ENCODE data around the gene GNB2. TPM values are rescaled to one million over a fixed set of nuclear protein-coding genes. Genes with fewer than 3 reads are reported as not detected.
"Not testable (repeated sequence)": the region's sequence is repeated elsewhere in the genome, so short reads cannot be mapped to it uniquely, and the experiment has no call there.

Gene GNB2
- total RNA-seq, 1 donor from 2014 or later = 243 TPM

DNA sequence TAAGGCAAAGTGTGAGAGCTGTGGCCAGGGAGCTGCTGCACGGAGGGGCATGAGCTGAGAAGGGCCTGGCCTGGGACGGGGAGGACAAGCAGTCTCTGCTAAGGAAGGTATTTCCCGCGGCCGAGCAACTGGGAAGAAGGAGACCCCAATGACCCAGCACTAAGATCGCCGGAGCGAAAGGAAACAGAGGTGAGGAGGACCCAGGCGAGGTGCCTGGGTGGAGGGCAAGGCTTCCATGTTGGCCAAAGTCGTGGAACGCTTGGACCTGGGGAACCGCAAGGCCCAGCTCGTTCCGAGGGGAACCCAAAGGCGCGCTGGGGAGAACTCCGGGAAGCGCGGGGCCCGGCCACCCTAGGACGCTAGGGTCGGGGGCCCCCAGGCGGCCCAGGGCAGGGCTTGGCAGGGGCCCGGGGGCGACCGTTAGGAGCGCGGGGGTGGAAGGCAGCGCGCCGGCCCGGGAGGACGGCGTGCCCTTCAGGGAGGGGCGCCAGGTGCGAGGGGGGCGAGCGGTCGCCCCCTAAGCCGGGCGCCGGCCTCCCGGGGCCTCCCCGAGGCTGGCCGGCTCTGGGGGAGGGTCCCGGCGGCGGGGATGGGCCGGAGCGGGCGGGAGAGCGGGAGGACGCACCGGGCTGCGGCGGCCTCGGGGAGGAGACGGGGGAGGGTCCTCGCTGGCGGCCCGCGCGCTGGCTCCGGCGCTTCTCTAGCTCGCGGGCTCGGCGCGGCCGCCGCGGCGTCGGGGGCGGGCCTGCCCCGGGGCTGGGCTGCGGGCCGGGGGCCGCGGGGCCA lies 20.0 kb downstream of the GNB2 start:
- intact Hi-C loops (cut with micrococcal nuclease) = loop anchor here (1.0 to 5.0 kb wide), 4 partner anchors 12 to 159 kb away; partner anchors contain the start of genes FBXO24, LRCH4 and SLC12A9

DNA sequence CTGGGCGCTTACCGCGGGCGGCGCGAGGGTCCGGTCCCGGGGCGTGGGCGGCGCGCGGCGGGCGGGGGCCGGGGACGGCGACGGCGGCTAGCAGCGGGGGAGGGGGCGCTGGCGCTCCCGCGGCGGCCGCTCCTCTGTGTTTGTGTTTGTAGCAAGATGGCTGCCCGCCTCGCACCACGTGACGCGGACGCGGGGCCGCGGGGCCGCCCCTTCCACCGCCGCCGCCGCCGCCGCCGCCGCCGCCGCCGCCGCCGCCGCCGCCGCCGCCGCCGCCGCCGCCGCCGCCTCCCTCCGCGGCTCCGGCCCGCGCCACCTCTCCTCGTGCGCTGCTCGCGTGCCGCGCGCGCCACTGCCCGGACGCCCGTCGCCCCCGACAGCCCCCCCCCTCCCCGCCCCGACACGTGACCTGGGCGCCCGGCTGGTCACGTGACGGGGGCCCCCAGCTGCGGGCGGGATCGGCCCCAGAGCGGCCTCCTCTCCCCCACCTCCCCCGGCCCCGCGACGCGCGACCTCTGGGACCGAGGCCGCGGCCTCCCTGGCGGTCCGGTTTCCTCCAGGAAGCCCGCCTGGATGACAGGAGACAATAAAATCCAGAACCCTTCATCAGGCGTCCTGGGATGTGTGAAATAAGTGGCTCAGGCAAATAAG lies 20.7 kb downstream of the GNB2 start, which contains the start of gene GIGYF1:
Gene GIGYF1 (minus strand): TSS at position 153 of the 648 bp plus-strand sequence. CDS start 6,012 bp downstream, outside the sequence.
- intact Hi-C loops (cut with micrococcal nuclease) = loop anchor here (1.0 to 5.0 kb wide), 4 partner anchors 11 to 158 kb away; partner anchors contain the start of genes FBXO24, LRCH4 and SLC12A9

DNA sequence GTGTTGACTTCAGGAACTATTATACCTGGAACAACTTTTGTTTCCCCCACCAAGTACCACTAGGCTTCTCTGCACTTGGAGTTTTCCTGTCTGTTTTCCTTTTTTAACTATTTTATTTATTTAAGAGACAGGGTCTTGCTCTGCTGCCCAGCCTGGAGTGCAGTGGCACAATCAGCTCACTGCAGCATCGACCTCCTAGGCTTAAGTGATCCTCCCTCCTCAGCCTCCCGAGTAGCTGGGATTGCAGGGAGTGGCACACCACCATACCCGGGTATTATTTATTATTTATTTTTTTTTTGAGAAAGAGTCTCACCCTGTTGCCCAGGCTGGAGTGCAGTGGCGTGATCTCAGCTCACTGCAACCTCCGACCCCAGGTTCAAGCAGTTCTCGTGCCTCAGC lies 22.6 kb downstream of the GNB2 start:
- intact Hi-C loops (cut with micrococcal nuclease) = no loop called here

DNA sequence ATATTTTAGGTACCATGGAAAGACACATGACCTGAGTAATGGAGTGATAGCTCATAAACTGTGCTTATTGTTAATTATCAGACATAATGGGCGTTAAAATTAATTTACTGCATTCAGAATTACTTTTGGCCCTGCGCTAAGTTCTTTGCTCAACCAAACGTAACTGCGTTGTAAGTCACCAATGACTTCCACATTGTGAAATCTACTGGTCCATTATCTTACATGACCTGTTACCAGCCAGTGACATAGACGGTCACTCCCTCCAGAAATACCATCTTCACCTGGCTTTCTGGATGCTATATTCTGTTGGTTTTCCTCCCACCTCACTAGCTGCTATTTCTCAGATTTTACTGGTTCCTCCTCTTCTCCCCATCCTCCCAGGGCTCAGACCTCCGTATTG lies 25.5 kb downstream of the GNB2 start:
- intact Hi-C loops (cut with micrococcal nuclease) = no loop called here

DNA sequence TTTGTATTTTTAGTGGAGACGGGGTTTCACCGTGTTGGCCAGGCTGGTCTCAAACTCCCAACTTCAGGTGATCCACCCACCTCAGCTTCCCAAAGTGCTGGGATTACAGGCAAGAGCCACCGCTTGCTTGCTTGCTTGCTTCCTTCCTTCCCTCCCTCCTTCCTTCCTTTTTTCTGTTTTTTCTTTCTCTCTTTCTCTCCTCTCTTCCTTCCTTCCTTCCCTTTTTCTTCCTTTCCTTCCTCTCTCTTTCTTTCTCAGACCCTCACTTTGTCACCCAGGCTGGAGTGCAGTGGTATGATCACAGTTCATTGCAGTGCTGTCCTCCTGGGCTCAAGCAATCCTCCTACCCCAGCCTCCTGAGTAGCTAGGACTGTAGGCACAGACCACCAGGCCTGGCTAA lies 27.5 kb downstream of the GNB2 start:
- intact Hi-C loops (cut with micrococcal nuclease) = not testable (repeated sequence)

DNA sequence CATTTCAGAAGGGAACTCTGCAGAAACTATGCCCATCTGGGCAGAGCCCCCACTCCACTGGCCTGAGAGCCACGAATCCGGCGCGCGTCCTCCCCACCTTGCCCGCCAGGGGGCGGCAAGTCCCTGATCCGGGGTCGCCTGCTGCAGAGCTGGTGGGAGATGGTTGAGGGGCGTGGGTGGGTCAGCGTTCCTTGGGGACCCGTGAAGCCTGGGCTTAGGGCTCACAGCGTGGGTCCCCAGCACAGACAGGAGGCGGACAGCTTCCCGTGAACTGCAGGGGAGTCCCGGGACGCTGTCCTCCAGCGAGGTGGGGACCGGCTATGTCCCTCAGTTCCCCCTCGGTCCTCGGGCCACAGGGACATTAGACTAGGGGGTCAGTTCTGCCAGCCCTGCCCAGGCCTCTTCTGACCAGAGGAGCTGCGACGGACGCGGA lies 31.8 kb downstream of the GNB2 start:
- intact Hi-C loops (cut with micrococcal nuclease) = loop anchor here (1.0 to 5.0 kb wide), 7 partner anchors 11 to 228 kb away; partner anchors contain the start of genes GIGYF1, GNB2, MOSPD3 and SLC12A9

DNA sequence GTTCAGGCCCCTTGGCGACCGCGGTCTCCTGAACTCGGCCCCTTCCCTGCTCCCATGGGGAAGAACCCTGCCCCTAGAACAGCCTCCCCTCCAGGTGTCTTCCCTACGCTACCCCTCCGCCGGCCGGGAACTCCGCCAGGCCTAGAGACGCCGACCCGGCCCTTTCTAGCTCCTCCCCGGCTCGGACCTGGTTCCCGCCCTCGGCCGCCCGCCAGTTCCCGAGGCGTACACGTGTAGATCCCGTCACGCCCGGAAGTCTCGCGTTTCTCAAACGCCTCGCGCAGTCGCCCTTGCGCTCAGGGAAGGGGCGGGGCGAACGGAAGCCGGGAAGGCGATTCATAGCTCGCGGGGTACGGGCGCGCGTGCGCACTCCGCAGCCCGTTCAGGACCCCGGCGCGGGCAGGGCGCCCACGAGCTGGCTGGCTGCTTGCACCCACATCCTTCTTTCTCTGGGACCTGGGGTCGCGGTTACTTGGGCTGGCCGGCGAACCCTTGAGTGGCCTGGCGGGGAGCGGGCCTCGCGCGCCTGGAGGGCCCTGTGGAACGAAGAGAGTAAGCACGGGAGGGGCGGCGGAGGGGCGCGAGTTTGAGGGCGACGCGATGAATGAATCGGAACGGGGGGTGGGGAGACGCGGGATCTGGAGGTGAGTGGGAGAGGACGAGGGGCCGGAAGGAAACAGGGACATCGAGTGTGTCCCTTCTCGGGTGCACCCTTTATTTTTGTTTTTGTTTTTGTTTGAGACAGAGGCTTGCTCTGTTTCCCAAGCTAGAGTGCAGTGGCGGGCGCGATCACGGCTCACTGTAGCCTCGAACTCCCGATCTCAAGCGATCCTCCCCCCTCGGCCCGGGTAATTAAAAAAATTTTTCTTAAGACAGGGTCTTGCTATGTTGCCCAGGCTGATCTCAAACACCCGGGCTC lies 32.5 kb downstream of the GNB2 start, which contains the start of gene POP7:
Gene POP7 (plus strand): TSS at position 369 of the 919 bp plus-strand sequence. CDS start 710 bp downstream, outside the sequence.
- intact Hi-C loops (cut with micrococcal nuclease) = loop anchor here (1.0 to 5.0 kb wide), 7 partner anchors 12 to 229 kb away; partner anchors contain the start of genes GIGYF1, GNB2, MOSPD3 and SLC12A9

DNA sequence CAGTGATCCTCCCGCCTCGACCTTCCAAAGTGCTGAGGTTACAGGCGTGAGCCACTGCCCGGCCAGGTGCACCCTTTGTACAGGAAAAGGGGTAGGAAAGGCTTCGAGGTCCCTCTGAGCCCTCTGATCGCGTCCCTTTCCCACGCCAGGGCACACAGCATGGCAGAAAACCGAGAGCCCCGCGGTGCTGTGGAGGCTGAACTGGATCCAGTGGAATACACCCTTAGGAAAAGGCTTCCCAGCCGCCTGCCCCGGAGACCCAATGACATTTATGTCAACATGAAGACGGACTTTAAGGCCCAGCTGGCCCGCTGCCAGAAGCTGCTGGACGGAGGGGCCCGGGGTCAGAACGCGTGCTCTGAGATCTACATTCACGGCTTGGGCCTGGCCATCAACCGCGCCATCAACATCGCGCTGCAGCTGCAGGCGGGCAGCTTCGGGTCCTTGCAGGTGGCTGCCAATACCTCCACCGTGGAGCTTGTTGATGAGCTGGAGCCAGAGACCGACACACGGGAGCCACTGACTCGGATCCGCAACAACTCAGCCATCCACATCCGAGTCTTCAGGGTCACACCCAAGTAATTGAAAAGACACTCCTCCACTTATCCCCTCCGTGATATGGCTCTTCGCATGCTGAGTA lies 33.3 kb downstream of the GNB2 start:
- intact Hi-C loops (cut with micrococcal nuclease) = loop anchor here (5.0 kb wide), 2 partner anchors 171 to 229 kb away; partner anchors contain the start of genes SRRT and TSC22D4

DNA sequence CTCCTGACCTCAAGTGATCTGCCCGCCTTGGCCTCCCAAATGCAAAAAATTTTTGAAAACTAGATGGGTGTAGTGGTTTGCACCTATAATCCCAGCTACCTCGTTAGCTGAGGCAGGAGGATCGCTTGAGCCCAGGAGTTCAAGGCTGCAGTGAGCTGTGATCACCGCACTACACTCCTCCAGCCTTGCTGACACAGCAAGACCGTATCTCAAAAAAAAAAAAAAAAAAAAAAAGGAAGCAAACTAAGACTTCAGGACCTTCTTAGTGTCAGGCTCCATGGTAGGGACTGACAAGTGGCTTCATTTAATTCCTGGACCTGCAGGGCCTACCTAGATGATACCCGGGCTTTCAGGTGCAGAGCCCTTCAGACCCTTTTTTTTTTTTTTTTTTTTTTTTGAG lies 34.9 kb downstream of the GNB2 start:
- intact Hi-C loops (cut with micrococcal nuclease) = loop anchor here (5.0 kb wide), 2 partner anchors 169 to 231 kb away; partner anchors contain the start of genes SRRT and TSC22D4

DNA sequence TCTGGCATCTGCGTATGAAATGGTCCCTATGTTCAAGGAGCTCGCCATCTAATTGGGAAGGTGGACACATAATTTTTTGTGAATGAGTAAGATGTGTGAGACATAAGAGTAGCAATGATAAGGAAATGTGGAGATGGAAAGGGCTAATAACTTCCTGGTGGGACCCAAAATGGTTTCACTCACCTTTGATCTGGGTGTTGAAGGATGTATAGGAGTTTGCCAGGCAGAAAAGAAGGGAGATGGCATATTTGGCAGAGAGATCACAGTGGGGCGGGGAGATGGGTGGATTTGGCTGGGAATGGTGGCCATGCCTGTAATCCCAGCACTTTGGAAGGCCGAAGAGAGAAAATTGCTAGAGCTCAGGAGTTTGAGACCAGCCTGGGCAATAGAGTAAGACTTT lies 36.9 kb downstream of the GNB2 start:
- intact Hi-C loops (cut with micrococcal nuclease) = no loop called here

DNA sequence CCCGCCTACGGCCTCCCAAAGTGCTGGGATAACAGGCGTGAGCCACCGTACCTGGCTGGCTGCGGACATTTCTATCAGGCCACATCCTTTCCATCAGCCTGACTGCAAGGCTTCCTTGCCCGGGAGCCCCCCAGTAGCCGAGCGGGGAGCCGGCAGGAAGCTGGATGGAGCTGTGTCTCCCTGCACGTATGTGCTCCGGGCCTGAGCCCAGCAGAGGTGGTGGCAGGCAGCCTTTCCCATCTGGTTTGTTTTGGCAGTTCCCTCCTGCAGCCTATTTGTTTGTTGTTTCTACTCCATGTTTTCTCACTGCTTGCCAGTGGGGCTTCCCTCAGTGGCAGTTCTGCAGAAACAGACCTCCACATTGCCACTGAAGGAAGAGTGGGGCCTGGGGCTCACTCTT lies 37.8 kb downstream of the GNB2 start:
- intact Hi-C loops (cut with micrococcal nuclease) = no loop called here

DNA sequence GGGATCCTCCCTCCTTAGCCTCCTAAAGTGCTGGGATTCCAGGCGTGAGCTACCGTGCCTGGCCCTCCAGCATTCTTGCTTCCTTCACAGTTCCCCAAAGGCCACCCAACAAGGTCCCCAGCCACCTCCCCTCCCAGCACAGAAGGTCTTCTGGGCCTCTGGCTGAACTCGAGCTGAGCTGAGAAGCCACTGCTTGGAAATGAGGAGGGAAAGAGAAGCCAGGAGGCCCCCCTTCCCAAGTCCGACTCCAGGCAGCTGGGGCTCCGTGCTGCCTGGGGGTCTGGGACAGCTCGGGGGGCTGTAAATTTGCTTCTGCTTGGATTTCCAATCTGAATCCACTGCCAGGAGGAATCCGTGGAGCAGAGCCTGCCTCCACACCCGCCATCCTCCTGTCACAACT lies 41.2 kb downstream of the GNB2 start:
- intact Hi-C loops (cut with micrococcal nuclease) = no loop called here

DNA sequence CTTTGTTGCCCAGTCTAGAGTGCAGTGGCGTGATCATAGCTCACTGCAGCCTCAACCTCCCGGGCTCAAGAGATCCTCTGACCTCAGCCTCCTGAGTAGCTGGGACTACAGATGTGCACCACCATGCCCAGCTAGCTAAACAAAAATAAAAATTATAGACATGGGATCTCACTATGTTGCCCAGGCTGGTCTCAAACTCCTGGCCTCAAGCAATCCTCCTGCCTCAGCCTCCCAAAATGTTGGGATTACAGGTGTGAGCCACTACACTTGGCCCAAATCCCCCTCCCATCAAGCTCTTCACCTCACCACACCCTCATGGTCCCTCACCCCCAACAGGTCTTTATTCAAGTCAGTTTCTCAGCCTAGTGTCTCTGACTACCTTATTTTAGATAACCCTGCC lies 43.5 kb downstream of the GNB2 start:
- intact Hi-C loops (cut with micrococcal nuclease) = not testable (repeated sequence)

DNA sequence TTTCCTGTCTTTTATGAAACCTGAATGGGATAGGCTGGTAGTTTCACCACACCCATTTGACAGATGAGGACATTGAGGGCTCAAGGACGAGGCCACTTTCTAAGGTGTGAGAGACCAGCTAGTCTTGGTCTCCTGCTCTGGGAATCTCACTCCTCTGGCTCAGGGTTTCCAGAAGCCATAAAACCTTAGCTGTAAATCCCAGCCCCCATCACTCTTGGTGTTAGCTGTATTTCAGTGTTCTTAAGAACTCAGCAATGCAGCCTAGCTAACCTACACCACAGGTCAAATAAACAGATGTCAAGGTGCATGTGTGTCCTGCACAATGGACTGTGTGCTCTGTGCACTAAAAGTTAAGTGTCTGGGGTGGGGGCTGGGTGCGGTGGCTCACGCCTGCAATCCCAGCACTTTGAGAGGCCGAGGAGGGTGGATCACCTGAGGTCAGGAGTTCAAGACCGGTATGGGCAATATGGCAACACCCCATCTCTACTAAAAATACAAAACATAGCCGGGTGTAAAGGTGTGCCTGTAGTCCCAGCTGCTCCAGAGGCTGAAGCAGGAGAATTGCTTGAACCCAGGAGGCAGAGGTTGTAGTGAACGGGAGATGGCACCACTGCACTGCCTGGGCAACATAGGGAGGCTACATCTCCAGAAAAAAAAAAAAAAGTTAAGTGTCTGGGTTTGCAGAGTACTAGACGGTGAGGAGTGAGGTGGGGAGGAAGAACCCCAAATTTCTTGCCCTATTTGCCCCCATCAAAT lies 46.2 kb downstream of the GNB2 start:
- intact Hi-C loops (cut with micrococcal nuclease) = no loop called here

DNA sequence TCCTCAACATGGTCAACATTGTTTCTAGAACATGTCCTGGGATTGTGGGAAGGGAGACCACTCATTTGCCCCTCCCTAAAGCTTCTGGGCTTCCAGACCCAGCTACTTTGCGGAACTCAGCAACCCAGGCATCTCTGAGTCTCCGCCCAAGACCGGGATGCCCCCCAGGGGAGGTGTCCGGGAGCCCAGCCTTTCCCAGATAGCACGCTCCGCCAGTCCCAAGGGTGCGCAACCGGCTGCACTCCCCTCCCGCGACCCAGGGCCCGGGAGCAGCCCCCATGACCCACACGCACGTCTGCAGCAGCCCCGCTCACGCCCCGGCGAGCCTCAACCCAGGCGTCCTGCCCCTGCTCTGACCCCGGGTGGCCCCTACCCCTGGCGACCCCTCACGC lies 46.7 kb downstream of the GNB2 start, which contains the start of gene EPO:
Gene EPO (plus strand): TSS at position 190 of the 392 bp plus-strand sequence. CDS start 513 bp downstream, outside the sequence.
- intact Hi-C loops (cut with micrococcal nuclease) = no loop called here

DNA sequence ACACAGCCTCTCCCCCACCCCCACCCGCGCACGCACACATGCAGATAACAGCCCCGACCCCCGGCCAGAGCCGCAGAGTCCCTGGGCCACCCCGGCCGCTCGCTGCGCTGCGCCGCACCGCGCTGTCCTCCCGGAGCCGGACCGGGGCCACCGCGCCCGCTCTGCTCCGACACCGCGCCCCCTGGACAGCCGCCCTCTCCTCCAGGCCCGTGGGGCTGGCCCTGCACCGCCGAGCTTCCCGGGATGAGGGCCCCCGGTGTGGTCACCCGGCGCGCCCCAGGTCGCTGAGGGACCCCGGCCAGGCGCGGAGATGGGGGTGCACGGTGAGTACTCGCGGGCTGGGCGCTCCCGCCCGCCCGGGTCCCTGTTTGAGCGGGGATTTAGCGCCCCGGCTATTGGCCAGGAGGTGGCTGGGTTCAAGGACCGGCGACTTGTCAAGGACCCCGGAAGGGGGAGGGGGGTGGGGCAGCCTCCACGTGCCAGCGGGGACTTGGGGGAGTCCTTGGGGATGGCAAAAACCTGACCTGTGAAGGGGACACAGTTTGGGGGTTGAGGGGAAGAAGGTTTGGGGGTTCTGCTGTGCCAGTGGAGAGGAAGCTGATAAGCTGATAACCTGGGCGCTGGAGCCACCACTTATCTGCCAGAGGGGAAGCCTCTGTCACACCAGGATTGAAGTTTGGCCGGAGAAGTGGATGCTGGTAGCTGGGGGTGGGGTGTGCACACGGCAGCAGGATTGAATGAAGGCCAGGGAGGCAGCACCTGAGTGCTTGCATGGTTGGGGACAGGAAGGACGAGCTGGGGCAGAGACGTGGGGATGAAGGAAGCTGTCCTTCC lies 47.3 kb downstream of the GNB2 start:
- intact Hi-C loops (cut with micrococcal nuclease) = no loop called here

DNA sequence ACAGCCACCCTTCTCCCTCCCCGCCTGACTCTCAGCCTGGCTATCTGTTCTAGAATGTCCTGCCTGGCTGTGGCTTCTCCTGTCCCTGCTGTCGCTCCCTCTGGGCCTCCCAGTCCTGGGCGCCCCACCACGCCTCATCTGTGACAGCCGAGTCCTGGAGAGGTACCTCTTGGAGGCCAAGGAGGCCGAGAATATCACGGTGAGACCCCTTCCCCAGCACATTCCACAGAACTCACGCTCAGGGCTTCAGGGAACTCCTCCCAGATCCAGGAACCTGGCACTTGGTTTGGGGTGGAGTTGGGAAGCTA lies 47.9 kb downstream of the GNB2 start:
- intact Hi-C loops (cut with micrococcal nuclease) = no loop called here

DNA sequence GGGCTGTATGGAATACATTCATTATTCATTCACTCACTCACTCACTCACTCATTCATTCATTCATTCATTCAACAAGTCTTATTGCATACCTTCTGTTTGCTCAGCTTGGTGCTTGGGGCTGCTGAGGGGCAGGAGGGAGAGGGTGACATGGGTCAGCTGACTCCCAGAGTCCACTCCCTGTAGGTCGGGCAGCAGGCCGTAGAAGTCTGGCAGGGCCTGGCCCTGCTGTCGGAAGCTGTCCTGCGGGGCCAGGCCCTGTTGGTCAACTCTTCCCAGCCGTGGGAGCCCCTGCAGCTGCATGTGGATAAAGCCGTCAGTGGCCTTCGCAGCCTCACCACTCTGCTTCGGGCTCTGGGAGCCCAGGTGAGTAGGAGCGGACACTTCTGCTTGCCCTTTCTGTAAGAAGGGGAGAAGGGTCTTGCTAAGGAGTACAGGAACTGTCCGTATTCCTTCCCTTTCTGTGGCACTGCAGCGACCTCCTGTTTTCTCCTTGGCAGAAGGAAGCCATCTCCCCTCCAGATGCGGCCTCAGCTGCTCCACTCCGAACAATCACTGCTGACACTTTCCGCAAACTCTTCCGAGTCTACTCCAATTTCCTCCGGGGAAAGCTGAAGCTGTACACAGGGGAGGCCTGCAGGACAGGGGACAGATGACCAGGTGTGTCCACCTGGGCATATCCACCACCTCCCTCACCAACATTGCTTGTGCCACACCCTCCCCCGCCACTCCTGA lies 49.1 kb downstream of the GNB2 start:
- intact Hi-C loops (cut with micrococcal nuclease) = no loop called here
